Choroid plexus epithelial cell (primary cell): ENCODE data around the gene TSPYL4.

Source experiments
- DNase-seq: peaks from one replicate; pipeline ENCODE4 v3.0.0-alpha.2; 2010; ENCODE audit warnings: low read depth
- H3K4me3 ChIP-seq: 2 replicates; pipeline ENCODE4 v1.5.1; 2011; ENCODE audit warnings: low read depth, mild to moderate bottlenecking, control low read depth, low read length, moderate library complexity
- CTCF ChIP-seq: conservative IDR thresholded peaks from 2 replicates; pipeline ENCODE4 v1.5.1; 2011; ENCODE audit warnings: low read depth, mild to moderate bottlenecking, control low read depth, inconsistent platforms, low read length, moderate library complexity

TSPYL4 gene

GRCh38 chr6:116218172-116218633 is 35.7 kb downstream of the TSPYL4 start:
- H3K4me3 ChIP-seq = no peak overlapping the region
- peak; percentile 49 for DNase-seq
- TF ChIP-seq CTCF = peak; percentile 37

GRCh38 chr6:116217069-116217468 is 36.8 kb downstream of the TSPYL4 start:
- TF ChIP-seq CTCF = peak; percentile 64
- DNase-seq = peak; percentile 78

GRCh38 chr6:116215414-116215813 is 38.5 kb downstream of the TSPYL4 start:
- TF ChIP-seq CTCF = no peak
- no peak for DNase-seq
- H3K4me3 ChIP-seq = no peak overlapping the region

More at GRCh38 chr6:116217069-116217468, 36.8 kb downstream of the TSPYL4 start:
- H3K4me3 ChIP-seq = no peak overlapping the region

- H3K4me3 ChIP-seq = no peak overlapping the region
- DNase-seq = no peak
- no peak for TF ChIP-seq CTCF
Measured at GRCh38 chr6:116214681-116215080, 39.2 kb downstream of the TSPYL4 start.

GRCh38 chr6:116210750-116211425 is 43.0 kb downstream of the TSPYL4 start:
- DNase-seq = peak; percentile 70
- no peak overlapping the region for H3K4me3 ChIP-seq
- TF ChIP-seq CTCF = no peak

- TF ChIP-seq CTCF = no peak
- no peak for DNase-seq
Measured at GRCh38 chr6:116210316-116210715, 43.6 kb downstream of the TSPYL4 start.

More at GRCh38 chr6:116210316-116210715, 43.6 kb downstream of the TSPYL4 start:
- H3K4me3 ChIP-seq = no peak overlapping the region
